Measurements from ENCODE around the gene ALKBH8. TPM values are rescaled to one million over a fixed set of nuclear protein-coding genes. Genes with fewer than 3 reads are reported as not detected.

ALKBH8 gene
- total RNA-seq (1 to 10 TPM; 4.8 to 8.6 (median 6.5) TPM), polyA plus RNA-seq (1 to 10 TPM; 2.9 to 5.0 TPM)
- long read RNA-seq, donor 1, partial matches to known transcripts = 2 of 7 reads
- long read RNA-seq, donor 1, other reads (novel, unspliced or antisense) = 5 of 7 reads
- long read RNA-seq, donor 2, full-length matches to known transcripts = 8 of 24 reads
- long read RNA-seq, donor 2, partial matches to known transcripts = 5 of 24 reads
- long read RNA-seq, donor 2, other reads (novel, unspliced or antisense) = 11 of 24 reads
- long read RNA-seq, donor 3, full-length matches to known transcripts = 3 of 9 reads
- long read RNA-seq, donor 3, partial matches to known transcripts = 2 of 9 reads
- long read RNA-seq, donor 3, other reads (novel, unspliced or antisense) = 4 of 9 reads

GRCh38 chr11:107565219-107565937 is at the start of gene ALKBH8:
ALKBH8 (minus strand) TSS chr11:107565735; CDS start chr11:107560893, 4,842 bp downstream.
- ATAC-seq = peak; percentile 96 to 98 (median 98)
- Histone ChIP-seq H3K4me3 (peak within 1 kb of the TSS; percentile 50 to 87 (median 80)), H3K27me3 (peaks cover 0 to 7% (median 0%) of the 10 kb centered on the region in 9 donors), H3K4me1 (peaks cover 0 to 29% (median 21%) of the 10 kb centered on the region in 12 donors), H3K36me3 (peaks cover 0 to 6% (median 0%) of the 10 kb centered on the region in 9 donors), H3K27ac (peak within 1 kb of the TSS; percentile 59 to 88 (median 74)), H3K9me3 (no peaks in the 10 kb centered on the region)
- DNase-seq = peak; percentile 71 to 86 (median 80)
- WGBS, 4 donors = 0% methylated on average over 27 to 32 of the region's 32 CpGs
- TF ChIP-seq POLR2A (IDR thresholded peaks at IDR 0.05) (no peak), CTCF (IDR thresholded peaks at IDR 0.05) (peak in 1 of 12 donors; percentile 13)
- intact Hi-C loops (cut with DNase I) = no loop called here

GRCh38 chr11:107612445-107612844 is 46.9 kb upstream of the ALKBH8 start:
- H3K4me3 ChIP-seq = no peak overlapping the region
- no peaks in the 10 kb centered on the region for H3K36me3 ChIP-seq
- TF ChIP-seq CTCF (IDR thresholded peaks at IDR 0.05) = no peak
- TF ChIP-seq POLR2A (IDR thresholded peaks at IDR 0.05) = no peak
- WGBS, 4 donors = 95 to 100% (median 97%) methylated on average over 2 of the region's 2 CpGs
- no peaks in the 10 kb centered on the region for H3K9me3 ChIP-seq
- peaks cover 0 to 30% (median 5%) of the 10 kb centered on the region in 9 donors for H3K27me3 ChIP-seq
- H3K27ac ChIP-seq = no peak overlapping the region
- no peak for ATAC-seq
- DNase-seq = no peak
- intact Hi-C loops (cut with DNase I) = no loop called here
- no peaks in the 10 kb centered on the region for H3K4me1 ChIP-seq

- ATAC-seq = no peak
- no peaks in the 10 kb centered on the region for H3K4me1 ChIP-seq
- no peak overlapping the region for H3K27ac ChIP-seq
- no peak for DNase-seq
- no peak for TF ChIP-seq POLR2A (IDR thresholded peaks at IDR 0.05)
- TF ChIP-seq CTCF (IDR thresholded peaks at IDR 0.05) = no peak
- no peak overlapping the region for H3K4me3 ChIP-seq
- intact Hi-C loops (cut with DNase I) = no loop called here
- WGBS, 4 donors = 47 to 58% (median 49%) methylated on average over 10 of the region's 10 CpGs
- no peaks in the 10 kb centered on the region for H3K36me3 ChIP-seq
- H3K27me3 ChIP-seq = peaks cover 0 to 33% (median 10%) of the 10 kb centered on the region in 9 donors
- no peaks in the 10 kb centered on the region for H3K9me3 ChIP-seq
Observed at GRCh38 chr11:107609400-107610218, 44.1 kb upstream of the ALKBH8 start.

Data from heart left ventricle (tissue), 16 donors.